T47D (cell line): ENCODE measurements around the gene FHOD3.
A peak's percentile ranks its signal among the peaks of the same experiment; 100 is the strongest.
"Not testable (repeated sequence)": the region's sequence is repeated elsewhere in the genome, so short reads cannot be mapped to it uniquely, and the experiment has no call there.

Experiments
- DNase-seq, 2 experiments: peaks; one replicate each; pipeline versions ENCODE4 v3.0.0 to v3.0.0-alpha.2; 2011 to 2012; ENCODE audit warnings: low read depth in 1 of 2, low spot score in 1 of 2
- JUND ChIP-seq: IDR thresholded peaks from 2 replicates; pipeline ENCODE4 v1.6.1; 2012; ENCODE audit warnings: low read depth
- in situ Hi-C: cut with HindIII; loops from 2 replicates; pipeline ENCODE4 v1.10.0; 2016; ENCODE audit warnings: low sequenced_read_pairs, low pct_unique_long_range_greater_than_20kb

The FHOD3 gene

GRCh38 chr18:36546876-36547275 lies 249.4 kb downstream of the FHOD3 start:
- no peak for TF ChIP-seq JUND
- in situ Hi-C loops = no loop called here
- DNase-seq = no peak

GRCh38 chr18:36547544-36547943 lies 250.0 kb downstream of the FHOD3 start:
- in situ Hi-C loops = no loop called here
- TF ChIP-seq JUND = no peak
- no peak for DNase-seq

GRCh38 chr18:36551274-36551673 lies 253.8 kb downstream of the FHOD3 start:
- DNase-seq, in situ Hi-C loops: not testable (repeated sequence)

- no peak for DNase-seq
- in situ Hi-C loops = no loop called here
Measured at GRCh38 chr18:36558234-36558633, 260.7 kb downstream of the FHOD3 start.

GRCh38 chr18:36559149-36559857 lies 261.8 kb downstream of the FHOD3 start:
- DNase-seq = no peak
- in situ Hi-C loops = no loop called here
- TF ChIP-seq JUND = no peak

More at GRCh38 chr18:36558234-36558633, 260.7 kb downstream of the FHOD3 start:
- TF ChIP-seq JUND = no peak

GRCh38 chr18:36560187-36560586 lies 262.7 kb downstream of the FHOD3 start:
- DNase-seq = no peak
- in situ Hi-C loops = no loop called here
- TF ChIP-seq JUND = no peak

GRCh38 chr18:36561046-36561445 lies 263.5 kb downstream of the FHOD3 start:
- TF ChIP-seq JUND = no peak
- in situ Hi-C loops = no loop called here
- DNase-seq = no peak

GRCh38 chr18:36564841-36565240 lies 267.3 kb downstream of the FHOD3 start:
- in situ Hi-C loops = no loop called here
- DNase-seq = no peak
- no peak for TF ChIP-seq JUND

- no peak for TF ChIP-seq JUND
- DNase-seq = no peak
- in situ Hi-C loops = no loop called here
Measured at GRCh38 chr18:36567800-36568199, 270.3 kb downstream of the FHOD3 start.

- in situ Hi-C loops = no loop called here
- no peak for TF ChIP-seq JUND
Measured at GRCh38 chr18:36568487-36568886, 271.0 kb downstream of the FHOD3 start.

GRCh38 chr18:36572135-36572856 lies 274.8 kb downstream of the FHOD3 start:
- DNase-seq = peak; percentile 16 to 55
- TF ChIP-seq JUND = no peak
- in situ Hi-C loops = no loop called here

More at GRCh38 chr18:36568487-36568886, 271.0 kb downstream of the FHOD3 start:
- no peak for DNase-seq

GRCh38 chr18:36576339-36576738 lies 278.8 kb downstream of the FHOD3 start:
- no peak for DNase-seq
- TF ChIP-seq JUND = no peak
- in situ Hi-C loops = no loop called here

GRCh38 chr18:36578871-36579710 lies 281.6 kb downstream of the FHOD3 start:
- DNase-seq = no peak
- in situ Hi-C loops = no loop called here
- TF ChIP-seq JUND = no peak
